ACC112 (cell line): ENCODE results near the gene ADD2.

ENCODE experiments used
- H2AFZ ChIP-seq: fragments of 200-600 bp; sonication (generic); one replicate; pipeline ENCODE4 v1.6.0; 2017; ENCODE audit warnings: antibody characterized with exemption, low read length; ENCODE audit not compliant: unreplicated experiment
- H3K27ac ChIP-seq: fragments of 200-600 bp; sonication (generic); 2 replicates; pipeline ENCODE4 v1.5.1; 2014; ENCODE audit warnings: low read depth, mild to moderate bottlenecking, antibody characterized with exemption, low read length, moderate library complexity
- H3K27me3 ChIP-seq: fragments of 200-600 bp; sonication (generic); 2 replicates; pipeline ENCODE4 v1.6.1; 2014; ENCODE audit warnings: mild to moderate bottlenecking, antibody characterized with exemption, low read length, moderate library complexity, mixed read lengths; ENCODE audit not compliant: insufficient read depth
- H3K36me3 ChIP-seq: fragments of 200-600 bp; sonication (generic); 2 replicates; pipeline ENCODE4 v1.6.1; 2016; ENCODE audit warnings: mild to moderate bottlenecking, antibody characterized with exemption, low read length, moderate library complexity, mixed read lengths; ENCODE audit not compliant: insufficient read depth
- H3K4me1 ChIP-seq: fragments of 200-600 bp; sonication (generic); one replicate; pipeline ENCODE4 v1.6.1; 2016; ENCODE audit warnings: low read length, mixed read lengths; ENCODE audit not compliant: insufficient read depth, unreplicated experiment, control insufficient read depth
- H3K4me3 ChIP-seq: fragments of 200-600 bp; sonication (generic); 2 replicates; pipeline ENCODE4 v1.5.1; 2014; ENCODE audit warnings: mild to moderate bottlenecking, low read depth, low read length
- H3K79me2 ChIP-seq: fragments of 200-600 bp; sonication (generic); one replicate; pipeline ENCODE4 v1.6.0; 2016; ENCODE audit warnings: low read length; ENCODE audit not compliant: control insufficient read depth, unreplicated experiment, insufficient read depth

The ADD2 gene

DNA sequence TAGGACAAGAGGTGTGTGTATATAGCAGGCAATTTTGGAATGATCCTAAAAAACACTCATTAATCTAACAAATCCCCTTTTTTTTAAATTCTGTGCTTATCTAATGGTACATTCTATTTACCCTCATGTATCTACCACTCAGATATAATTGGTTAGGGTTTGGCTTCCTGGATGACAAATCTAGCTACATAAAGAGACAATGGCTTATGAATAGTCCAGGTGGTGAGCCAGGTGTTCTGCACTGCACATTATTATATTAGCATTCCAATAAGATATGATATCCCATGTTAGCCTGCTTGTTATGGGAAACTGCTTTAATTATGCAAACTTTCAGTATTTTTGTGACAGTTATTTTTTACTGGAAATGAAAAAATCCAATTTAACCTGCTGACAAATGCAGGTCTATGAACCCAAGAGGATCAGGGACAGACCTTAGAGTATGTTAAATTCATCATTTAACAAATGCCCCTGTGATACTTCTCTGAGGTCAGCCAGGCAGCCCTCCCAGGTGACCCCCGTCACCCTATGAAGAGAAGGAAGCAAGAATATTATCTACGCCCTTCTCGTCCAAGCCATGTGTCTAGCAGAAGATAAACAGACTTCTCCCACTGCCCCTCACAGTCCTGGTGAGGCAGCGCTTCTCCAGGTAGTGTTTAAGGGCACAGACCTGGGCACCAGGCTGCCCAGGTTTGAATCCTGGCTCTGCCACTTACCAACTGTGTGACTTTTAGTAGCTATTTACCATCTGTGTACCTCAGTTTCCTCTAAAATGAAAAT lies 83.0 kb downstream of the ADD2 start:
- no peak overlapping the region for H3K4me3 ChIP-seq
- H3K36me3 ChIP-seq: no peaks in the 10 kb centered on the region
- H3K27ac ChIP-seq: no peak overlapping the region
- peaks cover 55% of the 10 kb centered on the region for H3K27me3 ChIP-seq
- peaks cover 7% of the 10 kb centered on the region for H3K4me1 ChIP-seq
- no peak overlapping the region for H2AFZ ChIP-seq
- no peaks in the 10 kb centered on the region for H3K79me2 ChIP-seq

- no peak overlapping the region for H3K27ac ChIP-seq
- no peak overlapping the region for H2AFZ ChIP-seq
- H3K4me1 ChIP-seq: peaks cover 7% of the 10 kb centered on the region
- H3K27me3 ChIP-seq: peaks cover 60% of the 10 kb centered on the region
- H3K79me2 ChIP-seq: no peaks in the 10 kb centered on the region
- no peak overlapping the region for H3K4me3 ChIP-seq
- no peaks in the 10 kb centered on the region for H3K36me3 ChIP-seq
Measured at GRCh38 chr2:70683455-70683854, 84.5 kb downstream of the ADD2 start.

DNA sequence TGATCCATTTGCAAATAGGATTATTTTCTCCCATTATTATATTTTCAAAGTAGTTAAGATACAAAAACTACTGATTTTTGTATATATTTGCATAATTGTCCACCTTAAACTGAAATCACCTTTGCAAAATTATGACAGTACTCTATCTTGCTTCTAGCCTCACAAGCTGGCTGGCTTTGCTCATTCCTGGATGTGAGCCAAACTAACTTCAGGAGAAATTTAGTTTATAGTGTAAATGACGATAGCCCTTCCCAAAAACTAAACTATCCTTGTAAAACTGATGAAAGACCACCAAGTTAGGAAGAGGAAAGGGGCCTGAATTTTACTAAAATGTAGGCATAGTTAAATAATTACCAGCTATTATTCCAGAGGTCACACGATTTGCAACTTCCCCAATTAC lies 87.3 kb downstream of the ADD2 start:
- no peaks in the 10 kb centered on the region for H3K4me1 ChIP-seq
- H3K27me3 ChIP-seq: peaks cover 68% of the 10 kb centered on the region
- no peaks in the 10 kb centered on the region for H3K79me2 ChIP-seq
- H2AFZ ChIP-seq: no peak overlapping the region
- no peak overlapping the region for H3K27ac ChIP-seq
- H3K36me3 ChIP-seq: no peaks in the 10 kb centered on the region
- H3K4me3 ChIP-seq: no peak overlapping the region

- Histone ChIP-seq H3K36me3 (no peaks in the 10 kb centered on the region), H3K27ac (no peak overlapping the region)
Measured at GRCh38 chr2:70679259-70679658, 88.7 kb downstream of the ADD2 start.

DNA sequence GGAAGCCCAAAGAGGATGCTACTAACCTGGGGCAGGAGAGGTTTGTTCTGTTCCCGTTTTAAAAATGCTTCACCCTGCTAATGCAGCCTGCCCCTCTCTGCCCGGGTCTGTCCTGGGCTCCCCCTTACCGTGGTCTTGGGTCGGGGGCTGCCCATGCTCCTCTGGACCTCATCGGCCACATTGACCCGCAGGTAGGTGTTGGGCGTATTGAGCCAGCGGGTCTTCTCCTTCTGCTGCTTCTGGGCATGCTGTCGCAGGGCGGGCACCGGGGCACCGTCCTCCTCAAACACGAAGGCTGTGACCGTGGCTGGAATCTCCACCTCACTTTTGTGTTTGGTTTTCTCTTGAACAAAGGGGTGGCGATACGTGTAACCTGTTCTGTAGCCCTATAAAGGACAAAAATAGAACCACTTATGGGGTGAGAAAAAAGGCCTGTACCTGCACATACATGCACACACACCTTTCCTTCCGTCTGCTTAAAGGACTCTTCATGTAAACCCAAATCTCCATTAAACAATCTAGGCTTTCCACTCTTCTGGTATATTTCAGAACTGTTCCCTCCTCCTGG lies 89.3 kb downstream of the ADD2 start:
- no peak overlapping the region for H2AFZ ChIP-seq
- no peaks in the 10 kb centered on the region for H3K4me1 ChIP-seq
- H3K27ac ChIP-seq: no peak overlapping the region
- no peaks in the 10 kb centered on the region for H3K36me3 ChIP-seq
- no peak overlapping the region for H3K4me3 ChIP-seq
- no peaks in the 10 kb centered on the region for H3K79me2 ChIP-seq
- H3K27me3 ChIP-seq: peaks cover 60% of the 10 kb centered on the region

More at GRCh38 chr2:70679259-70679658, 88.7 kb downstream of the ADD2 start:
- H3K27me3 ChIP-seq: peaks cover 59% of the 10 kb centered on the region
- H3K79me2 ChIP-seq: no peaks in the 10 kb centered on the region
- no peaks in the 10 kb centered on the region for H3K4me1 ChIP-seq
- no peak overlapping the region for H3K4me3 ChIP-seq
- H2AFZ ChIP-seq: no peak overlapping the region

- H3K4me3 ChIP-seq: no peak overlapping the region
- H2AFZ ChIP-seq: no peak overlapping the region
- no peaks in the 10 kb centered on the region for H3K79me2 ChIP-seq
- no peaks in the 10 kb centered on the region for H3K36me3 ChIP-seq
- peaks cover 52% of the 10 kb centered on the region for H3K27me3 ChIP-seq
- H3K4me1 ChIP-seq: no peaks in the 10 kb centered on the region
- no peak overlapping the region for H3K27ac ChIP-seq
Measured at GRCh38 chr2:70676301-70677035, 91.5 kb downstream of the ADD2 start.

DNA sequence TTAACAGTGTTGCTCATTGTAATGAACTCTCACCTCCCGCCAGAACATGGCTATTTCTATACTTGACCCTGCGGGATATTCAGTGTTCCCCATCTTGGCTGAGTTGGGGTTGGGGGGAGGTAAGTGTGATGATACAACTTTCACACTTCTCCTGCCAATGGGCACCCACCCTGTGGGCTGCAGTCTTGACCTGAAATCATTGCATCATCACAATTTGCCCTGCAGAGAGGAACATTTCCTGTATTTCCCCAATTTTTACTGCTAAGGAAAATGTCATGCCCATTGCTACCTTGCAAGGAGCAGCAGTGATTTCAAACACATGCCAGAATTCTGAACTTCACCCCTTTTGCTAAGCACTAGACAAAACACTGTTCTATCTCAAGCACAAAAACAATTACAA lies 92.1 kb downstream of the ADD2 start:
- H3K27ac ChIP-seq: no peak overlapping the region
- H2AFZ ChIP-seq: no peak overlapping the region
- H3K4me3 ChIP-seq: no peak overlapping the region
- H3K36me3 ChIP-seq: no peaks in the 10 kb centered on the region
- peaks cover 47% of the 10 kb centered on the region for H3K27me3 ChIP-seq
- H3K4me1 ChIP-seq: no peaks in the 10 kb centered on the region
- H3K79me2 ChIP-seq: no peaks in the 10 kb centered on the region

DNA sequence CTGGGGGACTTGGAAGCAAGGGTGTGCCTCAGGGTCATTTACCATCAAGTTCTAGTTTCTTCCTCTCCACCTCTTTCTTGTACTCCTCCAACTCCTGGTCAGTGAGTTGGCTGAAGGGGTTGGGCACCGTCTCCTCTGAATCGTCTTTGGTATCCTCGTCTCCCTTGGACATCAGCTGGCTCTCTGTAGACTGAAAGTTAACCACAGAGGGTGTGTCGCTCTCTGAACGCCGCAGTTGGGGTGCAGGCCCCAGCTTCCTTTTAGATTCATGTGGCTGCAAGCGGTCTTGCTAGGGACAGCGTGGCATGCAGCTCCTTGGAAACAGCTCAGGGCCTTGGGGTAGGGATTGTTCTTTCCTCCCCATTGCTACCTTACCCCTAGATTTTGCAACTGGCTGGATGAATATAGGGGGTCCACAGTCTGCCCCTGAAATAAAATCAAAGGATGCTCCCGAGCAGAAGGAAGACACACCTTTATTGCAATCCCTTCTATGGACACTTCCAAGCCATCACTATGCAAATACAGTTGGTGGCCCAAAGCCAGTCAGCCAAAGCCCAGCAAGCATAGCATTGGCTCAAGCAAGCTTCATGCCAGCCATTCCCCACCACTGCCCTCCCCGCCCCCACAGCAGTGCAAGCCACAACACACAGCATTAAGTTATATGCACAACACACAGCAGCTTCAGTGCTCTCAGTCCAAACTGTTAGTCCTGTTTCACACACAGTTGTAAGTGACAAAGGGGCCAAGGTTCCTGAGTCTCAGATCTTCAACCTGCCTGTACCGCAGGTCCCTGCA lies 93.2 kb downstream of the ADD2 start:
- H3K4me1 ChIP-seq: no peaks in the 10 kb centered on the region
- no peak overlapping the region for H3K4me3 ChIP-seq
- peaks cover 45% of the 10 kb centered on the region for H3K27me3 ChIP-seq
- no peak overlapping the region for H3K27ac ChIP-seq
- no peaks in the 10 kb centered on the region for H3K36me3 ChIP-seq
- H3K79me2 ChIP-seq: no peaks in the 10 kb centered on the region
- no peak overlapping the region for H2AFZ ChIP-seq

DNA sequence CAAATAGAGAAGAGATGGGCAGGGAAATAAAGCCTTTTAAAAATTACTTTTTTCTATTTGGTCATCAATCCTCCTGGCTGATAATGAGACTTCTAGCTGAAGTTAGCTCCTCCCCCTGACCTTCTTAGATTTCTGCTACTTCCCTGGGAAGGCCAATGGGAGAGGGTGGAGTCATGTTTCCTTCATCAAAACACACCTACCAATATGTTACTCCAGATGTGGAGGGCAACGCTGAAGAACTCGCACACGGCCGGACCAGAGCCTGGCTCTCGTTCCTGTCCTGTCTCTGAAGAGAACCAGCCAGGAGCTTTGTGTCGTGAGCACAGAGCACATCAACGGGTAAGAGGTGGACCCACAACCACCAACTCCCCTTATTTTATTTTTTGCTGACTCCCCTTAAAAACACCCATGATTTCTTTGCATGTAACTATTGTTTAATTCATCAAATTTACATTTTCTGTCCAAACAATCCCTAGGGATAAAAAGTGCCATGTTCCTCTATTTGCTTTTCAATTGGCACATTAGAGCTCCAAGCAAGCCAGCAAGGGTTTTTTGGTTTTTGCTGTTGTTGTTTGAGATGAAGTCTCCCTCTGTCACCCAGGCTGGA lies 94.9 kb downstream of the ADD2 start:
- Histone ChIP-seq H3K27ac (no peak overlapping the region), H3K4me1 (no peaks in the 10 kb centered on the region), H2AFZ (no peak overlapping the region), H3K4me3 (no peak overlapping the region), H3K27me3 (peaks cover 38% of the 10 kb centered on the region), H3K36me3 (no peaks in the 10 kb centered on the region), H3K79me2 (no peaks in the 10 kb centered on the region)

- peaks cover 40% of the 10 kb centered on the region for H3K27me3 ChIP-seq
- H3K4me1 ChIP-seq: no peaks in the 10 kb centered on the region
- no peak overlapping the region for H2AFZ ChIP-seq
- no peaks in the 10 kb centered on the region for H3K79me2 ChIP-seq
- H3K4me3 ChIP-seq: no peak overlapping the region
- H3K36me3 ChIP-seq: no peaks in the 10 kb centered on the region
- H3K27ac ChIP-seq: no peak overlapping the region
Measured at GRCh38 chr2:70671092-70671675, 96.8 kb downstream of the ADD2 start.
